GM23248 (cell line): ENCODE data around the gene SYF2. TPM values are rescaled to one million over a fixed set of nuclear protein-coding genes. Genes with fewer than 3 reads are reported as not detected.
"Not testable (repeated sequence)": the region's sequence is repeated elsewhere in the genome, so short reads cannot be mapped to it uniquely, and the experiment has no call there.

Experiments used
- DNase-seq: peaks from one replicate; pipeline ENCODE4 v3.0.0-alpha.2; 2015
- H2AFZ ChIP-seq: fragments of 200-600 bp; sonication (generic); 2 replicates; pipeline ENCODE4 v1.6.1; 2016; ENCODE audit warnings: antibody characterized with exemption
- H3F3A ChIP-seq: fragments of 200-600 bp; sonication (generic); 2 replicates; pipeline ENCODE4 v1.6.1; 2016; ENCODE audit warnings: mild to moderate bottlenecking, antibody characterized with exemption, mixed run types; ENCODE audit not compliant: insufficient read depth
- H3K27ac ChIP-seq: fragments of 200-600 bp; sonication (generic); 2 replicates; pipeline ENCODE4 v1.5.1; 2016; ENCODE audit warnings: mild to moderate bottlenecking
- H3K27me3 ChIP-seq: fragments of 200-600 bp; sonication (generic); replicated peaks from 2 replicates; pipeline ENCODE4 v1.6.1; 2016; ENCODE audit warnings: mild to moderate bottlenecking; ENCODE audit not compliant: insufficient read depth
- H3K36me3 ChIP-seq: fragments of 200-600 bp; sonication (generic); 2 replicates; pipeline ENCODE4 v1.6.1; 2016; ENCODE audit warnings: low read depth, mild to moderate bottlenecking
- H3K4me1 ChIP-seq: fragments of 200-600 bp; sonication (generic); 2 replicates; pipeline ENCODE4 v1.6.1; 2016; ENCODE audit warnings: mild to moderate bottlenecking; ENCODE audit not compliant: insufficient read depth
- H3K4me2 ChIP-seq: fragments of 200-600 bp; sonication (generic); one replicate; pipeline ENCODE4 v1.6.1; 2016; ENCODE audit warnings: mild to moderate bottlenecking; ENCODE audit not compliant: unreplicated experiment
- H3K4me3 ChIP-seq: fragments of 200-600 bp; sonication (generic); 2 replicates; pipeline ENCODE4 v1.5.1; 2016; ENCODE audit warnings: mild to moderate bottlenecking
- H3K79me2 ChIP-seq: fragments of 200-600 bp; sonication (generic); 2 replicates; pipeline ENCODE4 v1.6.1; 2016; ENCODE audit warnings: mild to moderate bottlenecking; ENCODE audit not compliant: insufficient read depth
- H3K9ac ChIP-seq: fragments of 200-600 bp; sonication (generic); 2 replicates; pipeline ENCODE4 v1.6.1; 2016; ENCODE audit warnings: mild to moderate bottlenecking
- H3K9me2 ChIP-seq: fragments of 200-600 bp; sonication (generic); 2 replicates; pipeline ENCODE4 v1.6.1; 2016; ENCODE audit warnings: mixed run types, mild to moderate bottlenecking, moderate library complexity; ENCODE audit not compliant: insufficient read depth
- H3K9me3 ChIP-seq: fragments of 200-600 bp; sonication (generic); one replicate; pipeline ENCODE4 v1.6.1; 2017; ENCODE audit warnings: low read depth
- H4K20me1 ChIP-seq: fragments of 200-600 bp; sonication (generic); 2 replicates; pipeline ENCODE4 v1.6.0; 2016; ENCODE audit not compliant: insufficient read depth
- EZH2 ChIP-seq: fragments of 200-600 bp; sonication (generic); IDR thresholded peaks from 2 replicates; pipeline ENCODE4 v1.6.1; 2018; ENCODE audit warnings: antibody characterized with exemption, mild to moderate bottlenecking; ENCODE audit not compliant: insufficient read depth, poor library complexity, severe bottlenecking
- EZH2phosphoT487 ChIP-seq: fragments of 200-600 bp; sonication (generic); IDR thresholded peaks from 2 replicates; pipeline ENCODE4 v1.6.1; 2018; ENCODE audit warnings: antibody characterized with exemption, moderate library complexity, mild to moderate bottlenecking, low read depth; ENCODE audit not compliant: insufficient read depth
- WGBS, 2 experiments: methylation state at CpG; one replicate each; pipeline ENCODE4 v1.1.6; 2015 to 2017; ENCODE audit warnings: low lambda C conversion rate in 2 of 2, low coverage in 1 of 2; ENCODE audit errors: missing lambda C conversion rate in 2 of 2; 5-methylcytosine and 5-hydroxymethylcytosine counted together
- in situ Hi-C: fragments of 300-500 bp; cut with MboI; formaldehyde crosslinking; loops from 2 replicates; pipeline ENCODE4 v1.15.0; 2020
- polyA plus RNA-seq: library from polyadenylated mRNA; unstranded; fragments of >200 nt; fragmentation: Nextera tagmentation; extraction: Ambion mirVana; gene quantifications from 2 replicates; pipeline ENCODE4 v1.2.1, GENCODE V29; 2016
- total RNA-seq: library from RNA; depleted of rRNA; stranded (reverse); fragments of >200 nt; shearing (Covaris generic); gene quantifications from 2 replicates; pipeline ENCODE4 v1.2.3, GENCODE V29; 2014

Gene SYF2
- total and polyA plus RNA-seq, 2 experiments from 2014 or later: 40.5 to 50.3 TPM

- Histone ChIP-seq H3K79me2 (peaks cover 47% of the 10 kb centered on the region), H4K20me1 (no peaks in the 10 kb centered on the region), H3K36me3 (peaks cover 18% of the 10 kb centered on the region), H3K27ac (0 out of 2 replicates have a peak overlapping the region, but pooled peaks have one; percentile 43), H2AFZ (no peak overlapping the region), H3K4me3 (no peak overlapping the region), H3F3A (peaks cover 70% of the 10 kb centered on the region), H3K9me2 (no peaks in the 10 kb centered on the region), H3K27me3 (no peaks in the 10 kb centered on the region), H3K4me2 (no peak overlapping the region), H3K9ac (no peak overlapping the region), H3K4me1 (peaks cover 44% of the 10 kb centered on the region), H3K9me3 (no peaks in the 10 kb centered on the region)
- no peak for DNase-seq
- 93 to 95% methylated on average over 11 of the region's 11 CpGs for WGBS, 2 experiments
- in situ Hi-C loops: loop anchor here (25.0 kb wide), 1 partner anchor 574 kb away; the partner anchor contains the start of genes MTFR1L and SELENON
- TF ChIP-seq EZH2phosphoT487 (no peak), EZH2 (no peak)
Measured at GRCh38 chr1:25238046-25238445, 5.7 kb upstream of the SYF2 start.

GRCh38 chr1:25236261-25236660 lies 4.0 kb upstream of the SYF2 start:
- not testable (repeated sequence) for H2AFZ ChIP-seq, H3K4me3 ChIP-seq, H3K9me2 ChIP-seq, H3K9me3 ChIP-seq, H3K27me3 ChIP-seq, H4K20me1 ChIP-seq, H3K36me3 ChIP-seq, DNase-seq, H3K27ac ChIP-seq, H3K9ac ChIP-seq, H3K4me2 ChIP-seq
- Histone ChIP-seq H3F3A (peaks cover 55% of the 10 kb centered on the region), H3K79me2 (peaks cover 55% of the 10 kb centered on the region), H3K4me1 (peaks cover 38% of the 10 kb centered on the region)
- in situ Hi-C loops: loop anchor here (25.0 kb wide), 1 partner anchor 576 kb away; the partner anchor contains the start of genes MTFR1L and SELENON
- 95% methylated on average over 7 of the region's 7 CpGs for WGBS, 2 experiments

DNA sequence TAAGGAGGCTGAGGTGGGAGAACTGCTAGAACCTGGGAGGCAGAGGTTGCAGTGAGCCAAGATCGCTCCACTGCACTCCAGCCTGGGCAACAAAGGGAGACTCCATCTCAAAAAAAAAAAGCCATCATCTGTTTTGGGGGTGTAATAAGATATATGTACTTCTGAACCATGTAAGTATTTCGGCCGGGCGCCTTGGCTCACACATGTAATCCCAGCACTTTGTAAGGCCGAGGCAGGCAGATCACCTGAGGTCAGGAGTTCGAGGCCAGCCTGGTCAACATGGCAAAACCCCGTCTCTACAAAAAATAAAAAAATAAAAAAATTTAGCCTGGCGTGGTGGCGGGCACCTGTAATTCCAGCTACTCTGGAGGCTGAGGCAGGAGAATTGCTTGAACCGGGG lies 3.1 kb upstream of the SYF2 start:
- not testable (repeated sequence) for DNase-seq, H3K4me3 ChIP-seq, H3K9me3 ChIP-seq, H3K9ac ChIP-seq, H2AFZ ChIP-seq, H3K9me2 ChIP-seq, H3K36me3 ChIP-seq, H3K4me2 ChIP-seq, H3K27ac ChIP-seq, H4K20me1 ChIP-seq, H3K27me3 ChIP-seq
- Histone ChIP-seq H3K79me2 (peaks cover 64% of the 10 kb centered on the region), H3F3A (peaks cover 46% of the 10 kb centered on the region), H3K4me1 (peaks cover 34% of the 10 kb centered on the region)
- in situ Hi-C loops: loop anchor here (25.0 kb wide), 1 partner anchor 577 kb away; the partner anchor contains the start of genes MTFR1L and SELENON
- WGBS, 2 experiments: 97 to 98% methylated on average over 10 of the region's 10 CpGs

DNA sequence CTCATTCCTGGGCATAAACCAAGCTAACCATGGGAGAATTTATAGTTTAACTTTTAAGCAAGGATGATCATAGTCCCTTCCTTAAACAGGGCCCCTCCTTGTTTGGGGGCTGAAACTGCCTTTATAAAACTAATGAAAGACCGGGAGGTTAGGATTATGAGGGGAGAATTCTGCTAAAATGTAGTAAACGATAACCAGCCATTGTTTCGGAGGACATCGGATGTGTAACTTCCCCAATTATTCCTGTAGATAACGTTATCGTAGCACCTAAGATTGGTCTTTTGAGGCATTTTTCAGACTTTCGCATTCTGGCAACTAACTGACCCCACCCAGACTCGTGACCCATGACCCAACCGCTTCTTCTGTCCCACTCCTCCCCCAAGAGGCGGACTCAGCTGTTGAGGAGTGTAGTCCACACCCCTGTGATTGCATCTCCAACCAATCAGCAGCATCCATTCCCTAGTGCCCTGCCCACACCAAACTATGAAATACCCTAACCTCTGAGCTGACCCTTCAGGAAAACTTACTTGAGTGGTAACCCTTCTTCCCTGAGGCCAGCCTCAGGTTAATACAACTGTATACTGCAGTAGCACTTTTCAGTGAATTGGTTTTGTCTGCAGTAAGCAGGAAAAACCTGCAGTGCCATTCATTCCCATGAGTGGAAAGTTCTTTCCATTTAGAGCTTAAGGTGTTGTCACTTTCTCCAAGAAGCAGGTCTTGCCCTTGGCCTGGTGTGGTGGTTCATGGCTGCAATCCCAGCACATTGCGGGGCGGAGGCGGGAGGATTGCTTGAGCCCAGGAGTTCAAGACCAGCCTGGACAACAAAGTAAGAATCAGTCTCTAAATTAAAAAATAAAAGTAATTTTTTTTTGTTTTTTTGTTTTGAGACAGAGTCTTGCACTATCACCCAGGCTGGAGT lies 823 bp upstream of the SYF2 start:
- TF ChIP-seq EZH2phosphoT487 (no peak), EZH2 (no peak)

More for the DNA sequence above, 823 bp upstream of the SYF2 start:
- H3K27me3 ChIP-seq: no peaks in the 10 kb centered on the region
- in situ Hi-C loops: loop anchor here (25.0 kb wide), 1 partner anchor 579 kb away; the partner anchor contains the start of genes MTFR1L and SELENON
- peaks cover 13% of the 10 kb centered on the region; the same call in 1 of the 2 replicates for H3K36me3 ChIP-seq
- peaks cover 41% of the 10 kb centered on the region for H3F3A ChIP-seq
- peaks cover 71% of the 10 kb centered on the region for H3K79me2 ChIP-seq
- DNase-seq: peak; percentile 92
- H3K4me1 ChIP-seq: peaks cover 29% of the 10 kb centered on the region
- peak overlapping the region; percentile 77 for H2AFZ ChIP-seq
- H3K27ac ChIP-seq: peak overlapping the region; percentile 90
- no peaks in the 10 kb centered on the region for H3K9me2 ChIP-seq
- 22 to 24% methylated on average over 13 of the region's 13 CpGs for WGBS, 2 experiments
- H3K9me3 ChIP-seq: no peaks in the 10 kb centered on the region
- no peaks in the 10 kb centered on the region for H4K20me1 ChIP-seq
- peak overlapping the region; percentile 92 for H3K4me3 ChIP-seq
- peak overlapping the region; percentile 95 for H3K4me2 ChIP-seq
- peak overlapping the region; percentile 96 for H3K9ac ChIP-seq
